GM12878 (cell line): ENCODE measurements around the gene CDH15. TPM values are rescaled to one million over a fixed set of nuclear protein-coding genes. Genes with fewer than 3 reads are reported as not detected.

ENCODE experiments used
- ATAC-seq: fragments of 200-7000 bp; cut with Tn5 transposase; 3 replicates; pipeline ENCODE4 v1.9.1; 2020; ENCODE audit warnings: mild to moderate bottlenecking, moderate library complexity
- BruUV-seq: library from RNA; stranded (reverse); fragments of 400-500 nt; replicated peaks from 2 replicates; lab custom pipeline; 2021; lab: Mats Ljungman, UMichigan
- CTCF ChIA-PET: fragments of 300-600 bp; sonication (Branson Sonifier 250); formaldehyde crosslinking; extraction: SDS; loops from one replicate; lab custom pipeline; 2021; ENCODE audit warnings: inconsistent platforms; lab: Yijun Ruan, JAX
- POLR2A ChIA-PET: fragments of 350-600 bp; formaldehyde crosslinking; extraction: SDS; loops from one replicate; lab custom pipeline; 2021; ENCODE audit warnings: inconsistent platforms; lab: Charles Lee
- RAD21 ChIA-PET: fragments of 300-600 bp; sonication (Branson Sonifier 250); formaldehyde crosslinking; loops from one replicate; lab custom pipeline; 2023; ENCODE audit warnings: antibody characterized with exemption; ENCODE audit not compliant: unreplicated experiment; lab: Charles Lee
- SMC1A ChIA-PET: fragments of 300-600 bp; sonication (Branson Sonifier 250); formaldehyde crosslinking; loops from one replicate; lab custom pipeline; 2023; ENCODE audit not compliant: unreplicated experiment, uncharacterized antibody; lab: Charles Lee
- DNase-seq: peaks from one replicate; pipeline ENCODE4 v3.0.0-alpha.2; 2011; ENCODE audit warnings: low read depth, low spot score
- FAIRE-seq: peaks from 3 replicates; lab custom pipeline; 2011; peaks lifted over from hg19 to GRCh38; lab: Jason Lieb, UNC
- H2AFZ ChIP-seq: 2 replicates; pipeline ENCODE4 v1.6.0; 2011; ENCODE audit warnings: low read depth, low read length, control low read depth; ENCODE audit not compliant: control insufficient read depth
- H3K27ac ChIP-seq: 2 replicates; pipeline ENCODE4 v1.5.1; 2011; ENCODE audit warnings: control low read depth; ENCODE audit not compliant: control insufficient read depth, insufficient read depth
- H3K27me3 ChIP-seq, 2 experiments: replicated peaks in 1 of 2; 2 replicates each; pipeline versions ENCODE4 v1.6.0 to v1.6.1; 2011; ENCODE audit warnings: low read length in 1 of 2; ENCODE audit not compliant: control insufficient read depth in 2 of 2, insufficient read depth in 2 of 2
- H3K36me3 ChIP-seq, 2 experiments: 2 replicates each; pipeline ENCODE4 v1.5.1; 2011; ENCODE audit warnings: low read length in 1 of 2; ENCODE audit not compliant: control insufficient read depth in 2 of 2, insufficient read depth in 2 of 2
- H3K4me1 ChIP-seq: 2 replicates; pipeline ENCODE4 v1.6.1; 2011; ENCODE audit warnings: mild to moderate bottlenecking, low read length, moderate library complexity, mixed read lengths; ENCODE audit not compliant: control insufficient read depth, insufficient read depth
- H3K4me2 ChIP-seq: 2 replicates; pipeline ENCODE4 v1.6.0; 2011; ENCODE audit warnings: control low read depth; ENCODE audit not compliant: control insufficient read depth, insufficient read depth
- H3K4me3 ChIP-seq: fragments of 200-600 bp; sonication (generic); 2 replicates; pipeline ENCODE4 v1.5.1; 2016
- H3K79me2 ChIP-seq: 2 replicates; pipeline ENCODE4 v1.6.0; 2011; ENCODE audit warnings: low read length; ENCODE audit not compliant: control insufficient read depth, insufficient read depth
- H3K9ac ChIP-seq: 2 replicates; pipeline ENCODE4 v1.8.0; 2011; ENCODE audit warnings: low read length, control low read depth, mixed read lengths; ENCODE audit not compliant: control insufficient read depth, insufficient read depth
- H3K9me3 ChIP-seq: replicated peaks from 3 replicates; pipeline ENCODE4 v1.5.1; 2011; ENCODE audit warnings: mild to moderate bottlenecking, low read length; ENCODE audit not compliant: control insufficient read depth, insufficient read depth
- H4K20me1 ChIP-seq: 2 replicates; pipeline ENCODE4 v1.6.0; 2011; ENCODE audit not compliant: control insufficient read depth, insufficient read depth
- CREM ChIP-seq: IDR thresholded peaks from 2 replicates; pipeline ENCODE4 v1.6.1; 2014; ENCODE audit warnings: antibody characterized with exemption, low read depth
- FOS ChIP-seq: IDR thresholded peaks from 3 replicates; pipeline ENCODE4 v1.6.1; 2011; ENCODE audit warnings: borderline replicate concordance; ENCODE audit not compliant: insufficient read length; ENCODE audit errors: extremely low read depth
- GATAD2B ChIP-seq: fragments of 450-650 bp; conservative IDR thresholded peaks from 2 replicates; pipeline ENCODE4 v1.6.1; 2017; ENCODE audit warnings: low read depth, mild to moderate bottlenecking, moderate library complexity
- HSF1 ChIP-seq: fragments of 150-350 bp; IDR thresholded peaks from 2 replicates; pipeline ENCODE4 v1.6.1; 2014; ENCODE audit warnings: mild to moderate bottlenecking, low read depth, low read length
- MLLT1 ChIP-seq: fragments of 450-650 bp; IDR thresholded peaks from 2 replicates; pipeline ENCODE4 v1.6.1; 2016; ENCODE audit warnings: mild to moderate bottlenecking
- RFX5 ChIP-seq: IDR thresholded peaks from 2 replicates; pipeline ENCODE4 v1.6.1; 2011; ENCODE audit warnings: low read depth, low read length, improper control_type of control experiment
- STAT1 ChIP-seq: fragments of 450-650 bp; conservative IDR thresholded peaks from 2 replicates; pipeline ENCODE4 v1.6.1; 2014; ENCODE audit warnings: antibody characterized with exemption, mild to moderate bottlenecking
- USF1 ChIP-seq: IDR thresholded peaks from 2 replicates; pipeline ENCODE4 v1.6.1; 2011; ENCODE audit warnings: borderline replicate concordance, low read depth, mild to moderate bottlenecking, moderate library complexity, mixed read lengths, low read length; ENCODE audit not compliant: insufficient read depth; ENCODE audit errors: extremely low read length
- ZBED1 ChIP-seq: IDR thresholded peaks from 2 replicates; pipeline ENCODE4 v1.6.1; 2016; ENCODE audit warnings: borderline replicate concordance
- ZBTB11 ChIP-seq: fragments of 450-650 bp; formaldehyde crosslinking; IDR thresholded peaks from 2 replicates; pipeline ENCODE4 v1.5.0; 2022; ENCODE audit warnings: mild to moderate bottlenecking, missing genetic modification characterization
- ZNF592 ChIP-seq: fragments of 450-650 bp; IDR thresholded peaks from 2 replicates; pipeline ENCODE4 v1.6.1; 2017; ENCODE audit warnings: mild to moderate bottlenecking, moderate library complexity
- ZZZ3 ChIP-seq: IDR thresholded peaks from 2 replicates; pipeline ENCODE4 v1.6.1; 2011; ENCODE audit warnings: low read depth; ENCODE audit not compliant: control insufficient read depth, insufficient read length
- WGBS: methylation state at CpG from one replicate; pipeline ENCODE4 v1.1.6; 2016; ENCODE audit warnings: low lambda C conversion rate; ENCODE audit not compliant: insufficient replicate concordance, insufficient coverage; ENCODE audit errors: missing lambda C conversion rate; 5-methylcytosine and 5-hydroxymethylcytosine counted together
- in situ Hi-C: fragments of 300-500 bp; cut with MboI; formaldehyde crosslinking; loops from 9 replicates; pipeline ENCODE4 v1.14.3; 2018; ENCODE audit warnings: mixed read lengths
- intact Hi-C: fragments of 100-400 bp; cut with micrococcal nuclease; formaldehyde crosslinking; loops from one replicate; pipeline ENCODE4 v1.14.2; 2022; ENCODE audit not compliant: unreplicated experiment
- polyA plus RNA-seq, 11 experiments: library from polyadenylated mRNA; depleted of rRNA in 4 of 11; unstranded in 6 of 11; stranded (reverse) in 5 of 11; fragments of >200 nt; fragmentation: Nextera tagmentation in 4 of 11; fragmentation: Illumina TruSeq in 1 of 11; extraction: Ambion mirVana in 4 of 11; extraction: Trizol in 1 of 11; gene quantifications; 1 replicate in 1 of 11; 2 replicates in 10 of 11; pipeline versions ENCODE4 v1.2.1 to v1.2.3, GENCODE V29; 2011 to 2016; ENCODE audit warnings: inconsistent platforms in 2 of 11, missing spikeins in 2 of 11, low read depth in 1 of 11
- total RNA-seq, 4 experiments: library from RNA; depleted of rRNA in 3 of 4; stranded (reverse); fragments of >200 nt in 3 of 4; fragmentation: Illumina TruSeq in 1 of 4; extraction: Trizol in 1 of 4; gene quantifications; 2 replicates each; pipeline versions ENCODE4 v1.2.1 to v1.2.3, GENCODE V29; 2013 to 2021

Gene CDH15
- total and polyA plus RNA-seq, 10 of the 15 experiments (the other 5 are each of a cell fraction or from before 2014, with no cell fraction given), result 0.02 to 0.06 TPM; not detected in 8

GRCh38 chr16:89149386-89149785, 22.2 kb upstream of the CDH15 start:
- no TSS peak for BruUV-seq
- 94% methylated on average over 9 of the region's 9 CpGs for WGBS
- TF ChIP-seq ZZZ3 (no peak), CREM (no peak), HSF1 (no peak), ZBED1 (no peak), FOS (no peak), STAT1 (no peak), RFX5 (no peak), USF1 (no peak), MLLT1 (no peak), ZNF592 (no peak), ZBTB11 (CRISPR knock-in tag) (no peak), GATAD2B (no peak)

More at GRCh38 chr16:89149386-89149785, 22.2 kb upstream of the CDH15 start:
- Histone ChIP-seq H3K79me2 (no peaks in the 10 kb centered on the region), H3K36me3 (peaks cover 7 to 9% of the 10 kb centered on the region in 2 experiments; a peak in 3 of 4 replicates), H3K9ac (no peak overlapping the region), H3K9me3 (peaks cover 6% of the 10 kb centered on the region; the same call in 1 of the 3 replicates), H4K20me1 (no peaks in the 10 kb centered on the region), H2AFZ (no peak overlapping the region), H3K4me3 (no peak overlapping the region), H3K4me1 (no peaks in the 10 kb centered on the region), H3K27ac (no peak overlapping the region), H3K27me3 (no peaks in the 10 kb centered on the region), H3K4me2 (no peak overlapping the region)
- ChIA-PET RAD21 (no interaction called here), CTCF (no interaction called here), POLR2A (no interaction called here), SMC1A (no interaction called here)
- ATAC-seq (no peak), FAIRE-seq (no peak), DNase-seq (no peak)
- intact Hi-C loops, result no loop called here
- in situ Hi-C loops, result no loop called here
